A549 treated with AZD9567 at 1 μM for 4 hours (cell line): Measurements from ENCODE around the gene NEK1. TPM values are rescaled to one million over a fixed set of nuclear protein-coding genes. Genes with fewer than 3 reads are reported as not detected.

ENCODE experiments used
- total RNA-seq: library from RNA; stranded (reverse); fragments of 200-300 nt; extraction: Qiagen RNA extraction; gene quantifications from 5 replicates; pipeline ENCODE4 v1.2.3, GENCODE V29; 2022; ENCODE audit not compliant: insufficient read depth

NEK1 gene, protein sequence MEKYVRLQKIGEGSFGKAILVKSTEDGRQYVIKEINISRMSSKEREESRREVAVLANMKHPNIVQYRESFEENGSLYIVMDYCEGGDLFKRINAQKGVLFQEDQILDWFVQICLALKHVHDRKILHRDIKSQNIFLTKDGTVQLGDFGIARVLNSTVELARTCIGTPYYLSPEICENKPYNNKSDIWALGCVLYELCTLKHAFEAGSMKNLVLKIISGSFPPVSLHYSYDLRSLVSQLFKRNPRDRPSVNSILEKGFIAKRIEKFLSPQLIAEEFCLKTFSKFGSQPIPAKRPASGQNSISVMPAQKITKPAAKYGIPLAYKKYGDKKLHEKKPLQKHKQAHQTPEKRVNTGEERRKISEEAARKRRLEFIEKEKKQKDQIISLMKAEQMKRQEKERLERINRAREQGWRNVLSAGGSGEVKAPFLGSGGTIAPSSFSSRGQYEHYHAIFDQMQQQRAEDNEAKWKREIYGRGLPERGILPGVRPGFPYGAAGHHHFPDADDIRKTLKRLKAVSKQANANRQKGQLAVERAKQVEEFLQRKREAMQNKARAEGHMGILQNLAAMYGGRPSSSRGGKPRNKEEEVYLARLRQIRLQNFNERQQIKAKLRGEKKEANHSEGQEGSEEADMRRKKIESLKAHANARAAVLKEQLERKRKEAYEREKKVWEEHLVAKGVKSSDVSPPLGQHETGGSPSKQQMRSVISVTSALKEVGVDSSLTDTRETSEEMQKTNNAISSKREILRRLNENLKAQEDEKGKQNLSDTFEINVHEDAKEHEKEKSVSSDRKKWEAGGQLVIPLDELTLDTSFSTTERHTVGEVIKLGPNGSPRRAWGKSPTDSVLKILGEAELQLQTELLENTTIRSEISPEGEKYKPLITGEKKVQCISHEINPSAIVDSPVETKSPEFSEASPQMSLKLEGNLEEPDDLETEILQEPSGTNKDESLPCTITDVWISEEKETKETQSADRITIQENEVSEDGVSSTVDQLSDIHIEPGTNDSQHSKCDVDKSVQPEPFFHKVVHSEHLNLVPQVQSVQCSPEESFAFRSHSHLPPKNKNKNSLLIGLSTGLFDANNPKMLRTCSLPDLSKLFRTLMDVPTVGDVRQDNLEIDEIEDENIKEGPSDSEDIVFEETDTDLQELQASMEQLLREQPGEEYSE (N-terminal part only)
- total RNA-seq: 2.5 to 5.4 TPM (median 2.8 TPM) in 5 replicates

DNA sequence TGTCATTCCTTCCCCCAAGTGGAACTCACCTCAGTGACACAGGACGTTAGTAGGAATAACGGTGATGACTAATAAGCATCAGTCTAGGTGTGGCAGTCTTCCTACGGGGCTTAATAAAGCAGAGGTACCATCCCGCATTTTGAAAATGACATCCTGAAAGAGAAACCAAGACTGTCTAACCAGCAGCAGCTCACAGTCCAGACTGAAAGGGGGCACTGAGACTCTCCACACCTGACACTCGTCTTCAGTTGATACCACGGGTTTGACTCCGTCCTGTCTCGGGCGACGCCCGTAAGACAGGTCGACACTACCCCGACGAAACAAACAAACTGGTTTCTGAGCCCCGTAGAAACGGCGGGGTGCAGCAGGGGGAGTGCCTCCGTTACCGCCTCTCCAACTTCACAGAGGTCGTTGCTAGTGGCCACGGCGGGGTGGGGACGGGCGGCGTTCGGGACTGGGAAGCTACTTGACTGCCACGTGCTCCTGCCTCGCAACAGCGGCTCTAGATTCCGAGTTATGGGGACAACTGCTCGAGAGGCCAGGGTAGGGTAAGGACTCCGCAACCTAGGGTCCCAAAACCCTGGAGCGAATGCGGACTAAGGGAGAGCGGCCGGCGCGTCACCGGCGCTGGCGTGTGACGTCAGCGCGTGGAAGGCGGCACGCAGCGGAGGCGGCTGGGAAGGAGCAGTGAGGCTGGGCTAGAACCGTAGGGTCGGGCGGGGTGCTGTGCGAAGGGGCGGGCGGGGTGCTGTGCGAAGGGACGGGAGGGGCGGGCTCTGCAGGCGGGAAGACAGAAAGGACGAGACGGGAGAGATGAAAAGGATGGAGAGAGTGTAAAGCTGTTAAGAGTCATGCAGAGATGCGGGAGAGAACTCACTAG is at the start of gene NEK1:
TSS of gene NEK1 (minus strand) at position 593 of the 880 bp plus-strand sequence. CDS start 9,953 bp downstream, outside the sequence.

DNA sequence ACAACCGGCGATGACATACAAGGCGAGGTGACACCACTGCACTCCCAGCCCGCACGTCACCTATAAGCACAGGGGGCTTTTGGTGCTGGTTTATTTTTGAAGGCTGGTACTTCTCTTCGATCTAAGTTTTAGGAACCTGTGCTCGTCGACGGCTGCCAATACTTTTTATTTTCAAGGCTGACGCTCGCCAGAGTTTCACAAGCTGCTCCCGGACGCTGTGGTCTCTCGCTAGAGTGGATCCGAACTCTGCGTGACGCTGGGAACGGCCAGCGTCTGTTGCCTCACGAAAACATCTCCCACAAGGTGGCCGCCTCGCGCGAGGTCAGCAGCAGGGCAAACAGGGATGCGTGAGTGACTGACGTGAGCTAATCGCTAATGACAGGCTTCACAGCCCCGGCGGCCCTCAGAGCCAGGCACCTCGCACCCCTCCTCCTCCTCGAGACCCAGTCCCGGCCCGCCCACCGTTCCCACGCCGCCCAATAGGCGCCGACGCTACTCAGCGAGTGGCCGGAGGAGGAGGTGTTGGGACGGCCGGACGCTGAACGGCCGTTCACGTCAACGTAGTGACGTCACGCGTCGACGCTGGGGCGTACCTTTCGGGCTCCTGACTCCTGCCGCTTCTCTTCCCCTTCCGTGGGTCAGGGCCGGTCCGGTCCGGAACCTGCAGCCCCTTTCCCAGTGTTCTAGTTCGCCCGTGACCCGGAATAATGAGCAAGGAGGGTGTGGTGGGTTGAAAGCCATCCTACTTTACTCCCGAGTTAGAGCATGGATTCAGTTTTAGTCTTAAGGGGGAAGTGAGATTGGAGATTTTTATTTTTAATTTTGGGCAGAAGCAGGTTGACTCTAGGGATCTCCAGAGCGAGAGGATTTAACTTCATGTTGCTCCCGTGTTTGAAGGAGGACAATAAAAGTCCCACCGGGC is 7.8 kb upstream of the NEK1 start, which contains the start of gene CLCN3:
TSS of gene CLCN3 (plus strand) at position 621 of the 922 bp plus-strand sequence. CDS start 15,351 bp downstream, outside the sequence.

Other genes starting within 250 kb of the NEK1 start
- 14.8 to 22.0 TPM (median 15.9 TPM) in 5 replicates for gene CLCN3, start 8.0 kb upstream of the NEK1 start, total RNA-seq
- 14.4 to 24.7 TPM (median 16.5 TPM) in 5 replicates for gene HPF1, start 145.4 kb upstream of the NEK1 start, total RNA-seq